Type B pancreatic cell (in vitro differentiated cells): ENCODE data around the gene CEMIP. TPM values are rescaled to one million over a fixed set of nuclear protein-coding genes. Genes with fewer than 3 reads are reported as not detected.

Experiments
- DNase-seq: peaks from one replicate; pipeline ENCODE4 v3.0.0; 2021; ENCODE audit warnings: mixed read lengths; ENCODE audit not compliant: unreplicated experiment; ENCODE audit errors: extremely low spot score
- H3K27ac Mint-ChIP-seq: 2 replicates; pipeline ENCODE4 v1.8.0; 2021; ENCODE audit warnings: mild to moderate bottlenecking, mixed read lengths
- H3K27me3 Mint-ChIP-seq: 2 replicates; pipeline ENCODE4 v1.8.0; 2021; ENCODE audit warnings: mixed read lengths
- H3K36me3 Mint-ChIP-seq: 2 replicates; pipeline ENCODE4 v1.8.0; 2021; ENCODE audit warnings: mixed read lengths
- H3K4me1 Mint-ChIP-seq: one replicate; pipeline ENCODE4 v1.8.0; 2021; ENCODE audit warnings: mixed read lengths; ENCODE audit not compliant: unreplicated experiment
- H3K4me3 Mint-ChIP-seq: 2 replicates; pipeline ENCODE4 v1.8.0; 2021; ENCODE audit warnings: mild to moderate bottlenecking, mixed read lengths
- H3K9me3 Mint-ChIP-seq: 2 replicates; pipeline ENCODE4 v1.8.0; 2021; ENCODE audit warnings: mixed read lengths
- CTCF ChIP-seq: fragments of 200-600 bp; sonication (generic); conservative IDR thresholded peaks from 2 replicates; pipeline ENCODE4 v1.5.0; 2021; ENCODE audit warnings: antibody characterized with exemption, mild to moderate bottlenecking
- total RNA-seq: library from RNA; stranded (reverse); gene quantifications from 2 replicates; pipeline ENCODE4 v1.2.1, GENCODE V29; 2021; ENCODE audit warnings: low replicate concordance

The CEMIP gene
- total RNA-seq, 1 donor from 2014 or later: 16.4 TPM

DNA sequence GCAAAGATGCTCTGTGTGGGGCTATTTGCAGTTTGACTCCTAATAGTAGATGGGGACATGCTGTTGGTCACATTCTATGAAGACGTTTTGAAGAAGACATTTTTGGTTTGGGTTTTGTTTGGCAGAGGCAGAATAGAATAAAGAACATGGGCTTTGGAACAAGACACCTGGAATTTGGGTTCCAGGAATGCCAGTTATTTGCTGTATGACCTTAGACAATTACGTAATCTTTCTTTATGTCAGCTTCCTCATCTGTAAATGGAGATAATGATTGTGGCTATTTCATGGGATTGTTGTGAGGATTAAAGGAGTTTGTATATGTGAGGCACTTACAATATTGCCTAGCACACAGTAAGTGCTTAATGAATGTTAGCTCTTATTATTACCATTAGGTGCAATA lies 118.9 kb downstream of the CEMIP start:
- no peak for DNase-seq
- no peak overlapping the region for H3K27ac Mint-ChIP-seq
- no peaks in the 10 kb centered on the region for H3K9me3 Mint-ChIP-seq
- H3K36me3 Mint-ChIP-seq: peaks cover 4% of the 10 kb centered on the region
- H3K27me3 Mint-ChIP-seq: no peaks in the 10 kb centered on the region
- no peaks in the 10 kb centered on the region for H3K4me1 Mint-ChIP-seq
- H3K4me3 Mint-ChIP-seq: no peak overlapping the region
- TF ChIP-seq CTCF: no peak

DNA sequence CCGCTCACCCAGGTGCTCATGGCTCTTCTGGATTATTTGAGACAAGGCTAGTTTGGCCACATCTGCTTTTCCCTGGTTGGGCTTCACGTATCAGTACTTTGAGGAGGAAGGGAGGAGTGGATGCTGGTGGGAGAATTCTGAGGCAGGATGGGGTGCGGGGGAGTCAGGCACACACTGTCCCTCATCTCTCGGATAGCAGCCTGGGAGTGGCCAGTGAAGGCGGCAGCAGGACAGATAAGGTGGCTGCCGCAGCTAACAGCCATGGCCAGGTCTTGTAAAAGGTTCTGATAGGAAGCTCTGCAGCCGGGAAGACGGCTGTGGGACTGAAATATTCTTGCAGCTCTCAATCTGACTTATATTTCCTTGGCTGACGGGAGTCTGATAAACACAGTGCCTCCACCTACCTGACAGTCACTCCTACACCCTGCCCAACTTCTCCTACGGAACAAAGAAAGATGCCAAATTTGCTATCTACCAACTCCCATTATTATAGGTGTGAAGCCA lies 123.2 kb downstream of the CEMIP start:
- no peak for DNase-seq
- Mint-ChIP-seq H3K27me3 (no peaks in the 10 kb centered on the region), H3K36me3 (peaks cover 10% of the 10 kb centered on the region), H3K27ac (no peak overlapping the region), H3K4me1 (peaks cover 16% of the 10 kb centered on the region), H3K9me3 (no peaks in the 10 kb centered on the region), H3K4me3 (no peak overlapping the region)
- no peak for TF ChIP-seq CTCF

DNA sequence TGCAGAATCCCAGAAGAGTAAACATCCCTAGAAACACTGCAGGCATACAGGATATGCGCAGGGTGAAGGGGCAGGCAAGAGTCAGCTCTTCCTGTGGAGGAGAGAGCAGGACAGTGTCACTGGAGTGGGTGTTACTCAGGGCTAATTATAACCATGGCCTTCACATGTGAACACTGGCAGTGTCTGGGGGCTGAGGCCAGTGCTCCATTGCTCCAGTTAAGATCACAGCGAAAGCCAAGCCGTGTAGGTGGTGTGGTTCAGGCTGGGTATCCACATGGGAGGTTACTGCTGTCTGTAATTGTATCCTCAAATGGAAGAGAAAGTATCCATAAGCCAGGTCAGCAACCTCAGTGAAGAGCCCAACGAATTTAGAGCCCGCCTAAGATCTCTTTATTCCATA lies 125.8 kb downstream of the CEMIP start:
- Mint-ChIP-seq H3K9me3 (peaks cover 5% of the 10 kb centered on the region), H3K4me1 (peaks cover 16% of the 10 kb centered on the region), H3K27me3 (no peaks in the 10 kb centered on the region), H3K36me3 (peaks cover 11% of the 10 kb centered on the region), H3K4me3 (no peak overlapping the region), H3K27ac (no peak overlapping the region)
- DNase-seq: no peak
- TF ChIP-seq CTCF: no peak

- DNase-seq: no peak
- no peaks in the 10 kb centered on the region for H3K27me3 Mint-ChIP-seq
Observed at GRCh38 chr15:80906159-80906766, 127.1 kb downstream of the CEMIP start.

GRCh38 chr15:80911821-80912220 lies 132.7 kb downstream of the CEMIP start:
- H3K4me1 Mint-ChIP-seq: no peaks in the 10 kb centered on the region
- no peaks in the 10 kb centered on the region for H3K27me3 Mint-ChIP-seq
- TF ChIP-seq CTCF: no peak
- no peak overlapping the region for H3K4me3 Mint-ChIP-seq
- H3K36me3 Mint-ChIP-seq: peaks cover 6% of the 10 kb centered on the region
- H3K9me3 Mint-ChIP-seq: peaks cover 5% of the 10 kb centered on the region
- no peak overlapping the region for H3K27ac Mint-ChIP-seq
- DNase-seq: no peak

More at GRCh38 chr15:80906159-80906766, 127.1 kb downstream of the CEMIP start:
- Mint-ChIP-seq H3K4me1 (peaks cover 16% of the 10 kb centered on the region), H3K9me3 (peaks cover 5% of the 10 kb centered on the region), H3K27ac (no peak overlapping the region), H3K4me3 (no peak overlapping the region), H3K36me3 (peaks cover 11% of the 10 kb centered on the region)
- no peak for TF ChIP-seq CTCF
